Measurements from ENCODE around the gene NDST3. TPM values are rescaled to one million over a fixed set of nuclear protein-coding genes. Genes with fewer than 3 reads are reported as not detected.

NDST3 gene
- total RNA-seq, 1 experiment from 2014 or later, result 0.70 TPM

DNA sequence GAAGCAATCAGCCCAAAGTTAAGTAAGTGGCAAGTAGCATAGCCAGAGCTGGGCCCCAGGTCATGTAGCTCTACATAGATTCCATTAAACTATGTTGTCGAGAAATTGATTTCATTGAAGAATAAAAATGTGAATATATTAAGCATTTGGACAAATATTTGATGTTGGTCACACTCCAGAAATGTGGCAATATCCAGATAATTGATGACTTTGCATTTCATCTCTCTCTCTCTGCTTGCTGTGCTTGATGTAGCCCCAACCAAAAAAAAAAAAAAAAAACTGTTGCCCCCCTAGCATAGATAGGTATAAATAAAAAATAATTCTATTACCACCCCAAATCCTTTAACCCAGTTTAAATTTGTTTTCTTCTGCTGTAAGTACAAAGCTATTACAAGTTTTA lies 7.5 kb upstream of the NDST3 start:
- Histone ChIP-seq H3K4me2 (ENCODE audit: insufficient read depth, insufficient read length, low read length) (no peak overlapping the region), H3K9me3 (ENCODE audit: control insufficient read depth, low read depth, low read length) (no peaks in the 10 kb centered on the region), H3K23me2 (ENCODE audit: insufficient read length, low read depth, low read length, poor library complexity, severe bottlenecking) (no peaks in the 10 kb centered on the region), H4K5ac (ENCODE audit: insufficient read length, low read depth, low read length) (no peak overlapping the region), H3K23ac (ENCODE audit: insufficient read length, low read depth, low read length) (no peak overlapping the region), H2BK12ac (ENCODE audit: insufficient read length, low read depth, low read length) (no peak overlapping the region), H2BK120ac (ENCODE audit: low read depth, low read length, poor library complexity, severe bottlenecking) (no peak overlapping the region), H2BK15ac (ENCODE audit: low read depth, low read length) (no peak overlapping the region), H4K20me1 (ENCODE audit: control insufficient read depth, insufficient read depth, insufficient read length) (no peaks in the 10 kb centered on the region), H2BK5ac (ENCODE audit: insufficient read length, low read length) (no peak overlapping the region), H3K27me3 (ENCODE audit: insufficient read depth, low read length) (no peaks in the 10 kb centered on the region), H3K79me2 (ENCODE audit: insufficient read depth, low read length) (no peaks in the 10 kb centered on the region), H3K27ac (ENCODE audit: insufficient read length, low read depth, low read length) (no peak overlapping the region), H3K4me1 (ENCODE audit: insufficient read depth, low read length) (no peaks in the 10 kb centered on the region), H3T11ph (ENCODE audit: low read length) (no peak overlapping the region), H2AK5ac (ENCODE audit: insufficient read length, low read length) (no peak overlapping the region), H3K9ac (ENCODE audit: extremely low read depth, insufficient read length, low read length) (no peak overlapping the region), H2BK20ac (ENCODE audit: low read depth, low read length, poor library complexity, severe bottlenecking) (no peak overlapping the region), H3K18ac (ENCODE audit: insufficient read length, low read depth, low read length) (no peak overlapping the region), H4K8ac (replicated peaks; ENCODE audit: insufficient read length, low read depth, low read length) (no peak overlapping the region), H3K79me1 (ENCODE audit: insufficient read depth, low read depth, low read length, poor library complexity, severe bottlenecking) (no peaks in the 10 kb centered on the region), H3K4ac (ENCODE audit: low read depth, low read length) (no peak overlapping the region), H4K91ac (ENCODE audit: insufficient read length, low read depth, low read length) (no peak overlapping the region), H2AFZ (ENCODE audit: low read length) (no peak overlapping the region), H3K56ac (ENCODE audit: insufficient read length, low read depth, low read length) (no peak overlapping the region), H3K14ac (ENCODE audit: insufficient read depth, low read length) (no peak overlapping the region)
- Mint-ChIP-seq H3K4me3 (no peak overlapping the region), H3K36me3 (ENCODE audit: insufficient read depth in 1 of 3, low read depth in 3 of 3) (no peaks in the 10 kb centered on the region), H3K4me1 (no peaks in the 10 kb centered on the region), H3K9me3 (no peaks in the 10 kb centered on the region), H3K27ac (no peak overlapping the region), H3K27me3 (ENCODE audit: low read depth) (no peaks in the 10 kb centered on the region)
- no peak for DNase-seq
- TF ChIP-seq, protein P1, sequence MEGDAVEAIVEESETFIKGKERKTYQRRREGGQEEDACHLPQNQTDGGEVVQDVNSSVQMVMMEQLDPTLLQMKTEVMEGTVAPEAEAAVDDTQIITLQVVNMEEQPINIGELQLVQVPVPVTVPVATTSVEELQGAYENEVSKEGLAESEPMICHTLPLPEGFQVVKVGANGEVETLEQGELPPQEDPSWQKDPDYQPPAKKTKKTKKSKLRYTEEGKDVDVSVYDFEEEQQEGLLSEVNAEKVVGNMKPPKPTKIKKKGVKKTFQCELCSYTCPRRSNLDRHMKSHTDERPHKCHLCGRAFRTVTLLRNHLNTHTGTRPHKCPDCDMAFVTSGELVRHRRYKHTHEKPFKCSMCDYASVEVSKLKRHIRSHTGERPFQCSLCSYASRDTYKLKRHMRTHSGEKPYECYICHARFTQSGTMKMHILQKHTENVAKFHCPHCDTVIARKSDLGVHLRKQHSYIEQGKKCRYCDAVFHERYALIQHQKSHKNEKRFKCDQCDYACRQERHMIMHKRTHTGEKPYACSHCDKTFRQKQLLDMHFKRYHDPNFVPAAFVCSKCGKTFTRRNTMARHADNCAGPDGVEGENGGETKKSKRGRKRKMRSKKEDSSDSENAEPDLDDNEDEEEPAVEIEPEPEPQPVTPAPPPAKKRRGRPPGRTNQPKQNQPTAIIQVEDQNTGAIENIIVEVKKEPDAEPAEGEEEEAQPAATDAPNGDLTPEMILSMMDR (conservative IDR thresholded peaks at IDR 0.05), result no peak
- WGBS (ENCODE audit: extremely low coverage, insufficient read length, low lambda C conversion rate), result no CpG with 5 or more reads among the region's 1 CpG
